ENCODE data around the gene ASGR1. TPM values are rescaled to one million over a fixed set of nuclear protein-coding genes. Genes with fewer than 3 reads are reported as not detected.
"Not testable (repeated sequence)": the region's sequence is repeated elsewhere in the genome, so short reads cannot be mapped to it uniquely, and the experiment has no call there.

The ASGR1 gene
- total RNA-seq, 2 experiments from 2014 or later = 1.1 to 1.2 TPM

DNA sequence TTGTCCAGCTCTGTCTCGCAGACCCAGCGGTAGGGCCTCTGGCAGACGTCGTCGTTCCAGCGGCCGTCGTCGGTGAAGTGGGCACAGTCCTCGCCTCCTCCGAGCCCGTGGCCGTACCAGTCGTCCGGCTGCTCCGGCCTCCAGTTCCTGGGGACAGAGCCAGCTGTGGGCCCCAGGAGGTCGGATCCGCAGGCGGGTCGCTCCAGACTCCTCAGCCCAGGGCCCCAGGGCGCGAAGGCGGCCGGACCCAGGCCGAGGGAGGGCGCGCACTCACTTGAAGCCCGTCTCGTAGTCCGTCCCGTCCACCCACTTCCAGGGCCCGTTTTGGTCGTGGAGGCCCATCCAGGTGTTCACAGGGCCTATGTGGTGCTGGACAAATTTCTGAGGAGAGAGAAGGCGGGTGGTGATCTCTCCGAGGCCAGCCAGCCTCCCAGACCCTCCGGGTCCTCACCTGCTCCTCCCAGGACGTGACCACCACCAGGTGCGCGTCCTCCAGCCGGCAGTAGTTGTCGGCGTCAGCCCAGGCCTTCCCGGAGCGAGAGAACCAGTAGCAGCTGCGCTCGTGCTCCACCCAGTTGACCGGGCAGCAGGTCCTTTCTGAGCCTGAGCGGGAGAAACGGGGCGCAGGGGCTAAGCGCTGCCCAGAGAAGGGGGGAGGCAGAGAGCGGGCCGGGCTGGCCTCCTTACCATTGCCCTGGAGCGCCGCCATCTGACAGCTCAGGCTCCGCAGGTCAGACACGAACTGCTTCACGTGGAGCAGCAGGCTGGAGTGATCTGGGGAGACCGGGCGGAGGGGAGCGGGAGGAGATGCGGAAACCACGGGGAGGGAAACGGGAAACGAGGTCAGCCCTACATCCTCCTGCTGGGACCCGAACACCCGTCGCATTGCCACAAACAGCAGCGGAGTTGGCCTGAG is 5.2 kb downstream of the ASGR1 start:
- Histone ChIP-seq H3K4me3 (ENCODE audit: low read depth, low read length, poor library complexity, severe bottlenecking) (no peak overlapping the region), H4K20me1 (ENCODE audit: insufficient read depth, low read length) (no peaks in the 10 kb centered on the region), H2AFZ (ENCODE audit: low read length) (no peak overlapping the region), H3K4me1 (ENCODE audit: insufficient read depth, low read length, poor library complexity, severe bottlenecking) (peaks cover 10% of the 10 kb centered on the region), H3K9me2 (ENCODE audit: insufficient read depth, low read length) (no peaks in the 10 kb centered on the region), H3K79me2 (ENCODE audit: insufficient read depth, low read depth, low read length) (no peaks in the 10 kb centered on the region), H3K36me3 (ENCODE audit: insufficient read depth, low read length) (no peaks in the 10 kb centered on the region), H3K9me3 (ENCODE audit: low read length) (peaks cover 8% of the 10 kb centered on the region), H3K4me2 (ENCODE audit: low read length) (no peak overlapping the region), H3K27ac (ENCODE audit: low read depth, low read length, poor library complexity, severe bottlenecking) (no peak overlapping the region)
- ChIA-PET POLR2A (no interaction called here), CTCF (ENCODE audit: unreplicated experiment) (no interaction called here)
- TF ChIP-seq CTCF (conservative IDR thresholded peaks at IDR 0.05; ENCODE audit: low read length) (no peak), EZH2phosphoT487 (IDR thresholded peaks at IDR 0.05; ENCODE audit: borderline replicate concordance, low read depth, low read length) (no peak)
- intact Hi-C loops (cut with micrococcal nuclease; ENCODE audit: unreplicated experiment) = no loop called here
- DNase-seq (ENCODE audit: low spot score) = no peak
- no TSS peak for BruUV-seq (replicated peaks)

DNA sequence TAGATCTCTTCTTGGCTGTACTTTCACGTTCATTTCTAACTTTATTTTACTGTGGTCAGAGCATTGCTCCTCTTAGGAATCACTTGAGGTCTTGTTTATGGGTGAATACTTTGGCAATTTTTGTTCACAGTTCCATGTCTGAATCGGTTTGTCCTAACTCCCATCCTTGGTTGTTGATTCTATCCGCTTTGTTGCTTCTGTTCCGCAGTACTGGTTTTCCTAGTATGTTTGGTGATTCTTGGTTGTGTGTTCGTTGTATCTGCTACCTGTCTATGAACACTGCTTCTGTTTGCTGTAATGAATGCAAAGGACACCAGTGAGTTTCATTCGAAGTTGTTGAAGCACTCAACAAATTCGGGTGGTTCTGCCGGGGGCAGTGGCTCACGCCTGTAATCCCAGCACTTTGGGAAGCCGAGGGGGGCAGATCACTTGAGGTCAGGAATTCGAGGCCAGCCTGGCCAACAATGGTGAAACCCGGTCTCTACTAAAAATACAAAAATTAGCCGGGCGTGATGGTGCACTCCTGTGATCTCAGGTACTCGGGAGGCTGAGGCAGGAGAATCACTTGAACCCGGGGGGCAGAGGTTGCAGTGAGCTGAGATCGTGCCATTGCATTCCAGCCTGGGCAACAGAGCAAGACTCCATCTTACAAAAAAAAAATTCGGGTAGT is 6.5 kb downstream of the ASGR1 start:
- H2AFZ ChIP-seq (ENCODE audit: low read length); H3K4me2 ChIP-seq (ENCODE audit: low read length); DNase-seq (ENCODE audit: low spot score); H3K4me1 ChIP-seq (ENCODE audit: insufficient read depth, low read length, poor library complexity, severe bottlenecking); H3K36me3 ChIP-seq (ENCODE audit: insufficient read depth, low read length); intact Hi-C loops (cut with micrococcal nuclease; ENCODE audit: unreplicated experiment); CTCF ChIA-PET (ENCODE audit: unreplicated experiment); BruUV-seq (replicated peaks); H4K20me1 ChIP-seq (ENCODE audit: insufficient read depth, low read length); POLR2A ChIA-PET; H3K79me2 ChIP-seq (ENCODE audit: insufficient read depth, low read depth, low read length); H3K9me2 ChIP-seq (ENCODE audit: insufficient read depth, low read length); H3K27ac ChIP-seq (ENCODE audit: low read depth, low read length, poor library complexity, severe bottlenecking); H3K4me3 ChIP-seq (ENCODE audit: low read depth, low read length, poor library complexity, severe bottlenecking); H3K9me3 ChIP-seq (ENCODE audit: low read length): not testable (repeated sequence)

GRCh38 chr17:7169565-7169908 is 9.6 kb downstream of the ASGR1 start:
- H3K79me2 ChIP-seq (ENCODE audit: insufficient read depth, low read depth, low read length); H3K4me2 ChIP-seq (ENCODE audit: low read length); H3K9me3 ChIP-seq (ENCODE audit: low read length); H3K4me1 ChIP-seq (ENCODE audit: insufficient read depth, low read length, poor library complexity, severe bottlenecking); H2AFZ ChIP-seq (ENCODE audit: low read length); H3K27ac ChIP-seq (ENCODE audit: low read depth, low read length, poor library complexity, severe bottlenecking); H3K4me3 ChIP-seq (ENCODE audit: low read depth, low read length, poor library complexity, severe bottlenecking); DNase-seq (ENCODE audit: low spot score); BruUV-seq (replicated peaks); H4K20me1 ChIP-seq (ENCODE audit: insufficient read depth, low read length); POLR2A ChIA-PET; H3K36me3 ChIP-seq (ENCODE audit: insufficient read depth, low read length); H3K9me2 ChIP-seq (ENCODE audit: insufficient read depth, low read length); CTCF ChIA-PET (ENCODE audit: unreplicated experiment); intact Hi-C loops (cut with micrococcal nuclease; ENCODE audit: unreplicated experiment): not testable (repeated sequence)

DNA sequence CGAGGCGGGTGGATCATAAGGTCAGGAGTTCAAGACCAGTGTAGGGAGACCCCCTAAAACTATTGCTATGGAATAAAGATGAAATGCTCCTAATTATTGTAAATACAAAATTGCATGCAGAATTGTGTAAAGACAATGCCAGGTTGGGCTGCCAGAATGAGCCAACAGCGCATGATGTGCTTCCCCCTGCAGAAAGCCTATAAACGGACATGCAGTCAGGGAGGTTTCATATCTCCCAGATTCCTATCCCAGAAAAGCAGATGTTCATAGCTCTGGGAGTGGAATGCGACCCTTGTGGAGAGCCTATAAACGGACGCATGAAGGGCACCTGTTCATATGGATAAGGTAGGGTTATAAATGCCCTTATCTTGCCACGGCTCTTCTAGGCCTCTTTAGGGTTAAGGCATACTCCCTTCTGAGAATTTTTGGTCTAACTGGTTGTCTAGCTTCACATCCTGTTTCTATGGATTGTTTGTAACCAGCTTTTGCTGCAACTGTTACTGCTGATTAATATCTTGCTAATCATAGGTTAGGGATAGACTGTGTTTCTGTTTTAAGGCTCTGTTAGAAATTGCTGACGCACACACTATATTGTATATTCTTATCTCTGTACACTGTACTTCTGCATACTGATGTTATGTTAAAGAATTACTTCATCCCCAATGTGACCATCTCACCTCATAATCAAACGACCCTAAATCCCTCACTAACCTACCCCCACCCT is 10.2 kb downstream of the ASGR1 start:
- DNase-seq (ENCODE audit: low spot score); BruUV-seq (replicated peaks); H3K9me3 ChIP-seq (ENCODE audit: low read length); CTCF ChIA-PET (ENCODE audit: unreplicated experiment); H3K4me3 ChIP-seq (ENCODE audit: low read depth, low read length, poor library complexity, severe bottlenecking); H2AFZ ChIP-seq (ENCODE audit: low read length); H3K4me1 ChIP-seq (ENCODE audit: insufficient read depth, low read length, poor library complexity, severe bottlenecking); H4K20me1 ChIP-seq (ENCODE audit: insufficient read depth, low read length); intact Hi-C loops (cut with micrococcal nuclease; ENCODE audit: unreplicated experiment); H3K79me2 ChIP-seq (ENCODE audit: insufficient read depth, low read depth, low read length); H3K4me2 ChIP-seq (ENCODE audit: low read length); H3K36me3 ChIP-seq (ENCODE audit: insufficient read depth, low read length); H3K27ac ChIP-seq (ENCODE audit: low read depth, low read length, poor library complexity, severe bottlenecking); H3K9me2 ChIP-seq (ENCODE audit: insufficient read depth, low read length): not testable (repeated sequence)
- POLR2A ChIA-PET = interaction anchor here (0.6 kb wide), 1 partner anchor 90 kb away, joined by 5 read pairs; no protein-coding TSS in a partner anchor

Data from OCI-LY7 (cell line).